Peyer's patch (tissue), 4 donors: ENCODE data around the gene HSPA12B. TPM values are rescaled to one million over a fixed set of nuclear protein-coding genes. Genes with fewer than 3 reads are reported as not detected.

Experiments
- DNase-seq, 3 donors: peaks; one replicate each; pipeline ENCODE4 v3.0.0-alpha.2; 2017 to 2019
- H3K27ac ChIP-seq, 4 donors: fragments of 200-600 bp; sonication (generic); one replicate each; pipeline ENCODE4 v1.5.1; 2016 to 2019
- H3K27me3 ChIP-seq, 2 donors: fragments of 200-600 bp; sonication (generic); one replicate each; pipeline ENCODE4 v1.5.1; 2019
- H3K36me3 ChIP-seq, 3 donors: fragments of 200-600 bp; sonication (generic); one replicate each; pipeline ENCODE4 v1.5.1; 2016 to 2019
- H3K4me1 ChIP-seq, 4 donors: fragments of 200-600 bp; sonication (generic); one replicate each; pipeline ENCODE4 v1.5.1; 2016 to 2019
- H3K4me3 ChIP-seq, 4 donors: fragments of 200-600 bp; sonication (generic); 1 replicate in 3 of 4; 2 replicates in 1 of 4; pipeline ENCODE4 v1.5.1; 2016 to 2019; ENCODE audit warnings: mild to moderate bottlenecking in 1 of 4
- H3K9me3 ChIP-seq, 4 donors: fragments of 200-600 bp; sonication (generic); one replicate each; pipeline ENCODE4 v1.5.1; 2016 to 2019; ENCODE audit warnings: mild to moderate bottlenecking in 1 of 4
- CTCF ChIP-seq, 6 experiments: fragments of 450-650 bp in 4 of 6; fragments of 200-600 bp in 2 of 6; sonication (generic) in 1 of 6; IDR thresholded peaks; one replicate each; pipeline ENCODE4 v1.5.1; 2017 to 2019; ENCODE audit warnings: antibody characterized with exemption in 6 of 6, mild to moderate bottlenecking in 3 of 6, moderate library complexity in 1 of 6
- POLR2A ChIP-seq, 2 donors: fragments of 450-650 bp; IDR thresholded peaks; one replicate each; pipeline ENCODE4 v1.5.1; 2017; ENCODE audit warnings: antibody characterized with exemption in 2 of 2, mild to moderate bottlenecking in 2 of 2, moderate library complexity in 2 of 2
- total RNA-seq, 4 donors: library from RNA; depleted of rRNA; stranded (reverse); fragments of >200 nt; gene quantifications; one replicate each; pipeline ENCODE4 v1.1.0, GENCODE V29; 2016

HSPA12B gene
- total RNA-seq, 4 donors from 2014 or later, result 1.2 to 4.3 (median 2.3) TPM

- no peak for DNase-seq
- Histone ChIP-seq H3K27me3 (no peaks in the 10 kb centered on the region), H3K27ac (peak overlapping the region; percentile 96 to 97 (median 96)), H3K4me3 (peak overlapping the region in 1 of 4 donors; percentile 73), H3K4me1 (peaks cover 16 to 43% (median 36%) of the 10 kb centered on the region in 4 donors), H3K36me3 (peaks cover 0 to 32% (median 0%) of the 10 kb centered on the region in 3 donors), H3K9me3 (no peaks in the 10 kb centered on the region)
- no peak for TF ChIP-seq POLR2A (IDR thresholded peaks at IDR 0.05)
- no peak for TF ChIP-seq CTCF (IDR thresholded peaks at IDR 0.05)
These were observed 65.9 kb downstream of the HSPA12B start for GRCh38 chr20:3798373-3798768.

GRCh38 chr20:3798908-3799248, 66.4 kb downstream of the HSPA12B start:
- Histone ChIP-seq H3K36me3 (peaks cover 0 to 37% (median 0%) of the 10 kb centered on the region in 3 donors), H3K4me1 (peaks cover 16 to 43% (median 36%) of the 10 kb centered on the region in 4 donors), H3K4me3 (no peak overlapping the region), H3K27me3 (no peaks in the 10 kb centered on the region), H3K9me3 (no peaks in the 10 kb centered on the region), H3K27ac (peak overlapping the region; percentile 96 to 97 (median 96))
- DNase-seq, result no peak
- TF ChIP-seq CTCF (IDR thresholded peaks at IDR 0.05) (no peak), POLR2A (IDR thresholded peaks at IDR 0.05) (no peak)

- Histone ChIP-seq H3K9me3 (no peaks in the 10 kb centered on the region), H3K4me1 (peaks cover 16 to 48% (median 36%) of the 10 kb centered on the region in 4 donors), H3K36me3 (peaks cover 0 to 52% (median 0%) of the 10 kb centered on the region in 3 donors), H3K27ac (peak overlapping the region in 3 of 4 donors; percentile 96 to 97 (median 96)), H3K27me3 (no peaks in the 10 kb centered on the region), H3K4me3 (no peak overlapping the region)
- no peak for TF ChIP-seq POLR2A (IDR thresholded peaks at IDR 0.05)
- TF ChIP-seq CTCF (IDR thresholded peaks at IDR 0.05), result no peak
- no peak for DNase-seq
These were observed 67.9 kb downstream of the HSPA12B start for GRCh38 chr20:3800256-3800877.

- peak in 1 of 3 donors; percentile 45 for DNase-seq
- Histone ChIP-seq H3K4me3 (no peak overlapping the region), H3K27me3 (no peaks in the 10 kb centered on the region), H3K27ac (peak overlapping the region in 3 of 4 donors; percentile 96 to 97 (median 96)), H3K9me3 (no peaks in the 10 kb centered on the region), H3K4me1 (peaks cover 17 to 53% (median 36%) of the 10 kb centered on the region in 4 donors), H3K36me3 (peaks cover 0 to 52% (median 0%) of the 10 kb centered on the region in 3 donors)
- TF ChIP-seq POLR2A (IDR thresholded peaks at IDR 0.05) (no peak), CTCF (IDR thresholded peaks at IDR 0.05) (no peak)
These were observed 68.4 kb downstream of the HSPA12B start for GRCh38 chr20:3800878-3801260.

GRCh38 chr20:3801299-3801698, 68.8 kb downstream of the HSPA12B start:
- peak in 1 of 3 donors; percentile 12 for DNase-seq
- no peaks in the 10 kb centered on the region for H3K9me3 ChIP-seq
- TF ChIP-seq POLR2A (IDR thresholded peaks at IDR 0.05) (no peak), CTCF (IDR thresholded peaks at IDR 0.05) (no peak)
- peaks cover 21 to 57% (median 36%) of the 10 kb centered on the region in 4 donors for H3K4me1 ChIP-seq
- H3K4me3 ChIP-seq, result no peak overlapping the region
- peak overlapping the region in 1 of 4 donors; percentile 96 for H3K27ac ChIP-seq
- H3K27me3 ChIP-seq, result no peaks in the 10 kb centered on the region
- H3K36me3 ChIP-seq, result peaks cover 0 to 52% (median 0%) of the 10 kb centered on the region in 3 donors
